HG03558 (cell line): Measurements from ENCODE around the gene OR51G2.
"Not testable (repeated sequence)": the region's sequence is repeated elsewhere in the genome, so short reads cannot be mapped to it uniquely, and the experiment has no call there.

Experiments used
- ATAC-seq: cut with Tn5 transposase; IDR thresholded peaks from one replicate; pipeline ENCODE4 v1.9.1; 2021; ENCODE audit warnings: moderate number of reproducible peaks; ENCODE audit not compliant: unreplicated experiment; ENCODE audit errors: extremely low read depth

The OR51G2 gene, protein sequence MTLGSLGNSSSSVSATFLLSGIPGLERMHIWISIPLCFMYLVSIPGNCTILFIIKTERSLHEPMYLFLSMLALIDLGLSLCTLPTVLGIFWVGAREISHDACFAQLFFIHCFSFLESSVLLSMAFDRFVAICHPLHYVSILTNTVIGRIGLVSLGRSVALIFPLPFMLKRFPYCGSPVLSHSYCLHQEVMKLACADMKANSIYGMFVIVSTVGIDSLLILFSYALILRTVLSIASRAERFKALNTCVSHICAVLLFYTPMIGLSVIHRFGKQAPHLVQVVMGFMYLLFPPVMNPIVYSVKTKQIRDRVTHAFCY

DNA sequence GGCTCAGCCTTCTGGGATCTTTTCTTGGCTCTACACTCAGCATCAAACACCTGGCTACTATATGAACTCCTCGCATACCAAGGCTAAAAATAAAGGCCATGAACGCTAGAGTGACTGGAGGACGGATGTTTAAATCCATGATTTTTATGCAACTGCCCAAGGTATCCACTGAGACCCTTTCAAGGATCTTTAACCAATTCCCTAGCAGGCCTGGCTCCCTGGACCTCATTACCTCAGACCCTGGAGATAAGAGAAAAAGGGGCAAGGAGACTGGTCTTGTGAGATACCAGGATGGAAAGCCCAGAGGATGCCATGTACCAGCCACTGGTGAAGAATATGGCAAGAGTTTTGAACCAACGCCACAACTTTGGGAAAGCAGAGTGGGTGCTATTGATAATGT, at the start of gene OR51G2:
Gene OR51G2, minus strand, starts transcription at position 101 of the 400 bp plus-strand sequence. CDS start 3,687 bp downstream, outside the sequence.
- ATAC-seq: no peak

- no peak for ATAC-seq
Measured at GRCh38 chr11:4962816-4963215, 43.7 kb upstream of the OR51G2 start.

GRCh38 chr11:4960877-4961276, 41.7 kb upstream of the OR51G2 start:
- ATAC-seq: no peak

DNA sequence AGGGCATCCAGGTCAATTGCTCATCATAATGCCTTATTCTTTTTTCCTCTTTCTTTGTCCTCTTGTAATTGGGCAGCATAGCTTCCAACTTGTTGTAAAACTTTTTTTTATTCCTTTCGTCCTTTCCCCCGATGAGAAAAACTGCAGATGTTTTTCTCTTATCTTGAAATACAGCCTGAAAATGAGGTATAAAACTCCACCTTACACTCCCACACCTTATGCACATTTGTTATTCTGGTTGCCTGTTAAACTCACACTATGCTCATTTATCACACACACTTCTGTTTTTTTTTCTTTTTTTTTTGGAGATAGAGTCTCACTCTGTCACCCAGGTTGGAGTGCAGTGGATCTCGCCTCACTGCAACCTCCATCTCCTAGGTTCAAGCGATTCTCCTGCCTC, 38.2 kb upstream of the OR51G2 start:
- no peak for ATAC-seq

DNA sequence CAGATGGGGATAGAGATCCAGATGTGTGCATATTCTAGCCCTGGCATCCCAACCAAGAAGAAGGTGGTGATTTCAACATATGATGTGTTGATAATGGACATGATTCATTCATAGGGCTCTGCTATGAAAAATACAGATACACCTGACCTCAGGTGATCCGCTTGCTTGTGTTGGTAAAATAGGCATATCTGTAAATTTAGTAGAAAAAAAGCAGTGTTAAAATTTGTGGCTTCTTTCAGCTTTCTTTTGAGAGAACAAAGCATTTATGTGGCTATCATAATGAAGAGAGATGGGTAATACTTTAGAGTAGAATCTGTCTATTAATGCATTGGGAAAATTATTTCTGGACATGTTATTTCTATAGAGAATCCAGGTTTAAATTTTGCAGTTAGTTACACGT, 36.5 kb upstream of the OR51G2 start, which contains the start of gene OR51A2:
Gene OR51A2, minus strand, starts transcription at position 101 of the 400 bp plus-strand sequence. Its CDS starts 0 bp downstream, at position 101.
- ATAC-seq: not testable (repeated sequence)

GRCh38 chr11:4947505-4947904, 28.4 kb upstream of the OR51G2 start, which contains the start of gene OR51A4:
TSS of gene OR51A4 (minus strand) at chr11:4947605. CDS start at chr11:4947100, 505 bp downstream.
- no peak for ATAC-seq

DNA sequence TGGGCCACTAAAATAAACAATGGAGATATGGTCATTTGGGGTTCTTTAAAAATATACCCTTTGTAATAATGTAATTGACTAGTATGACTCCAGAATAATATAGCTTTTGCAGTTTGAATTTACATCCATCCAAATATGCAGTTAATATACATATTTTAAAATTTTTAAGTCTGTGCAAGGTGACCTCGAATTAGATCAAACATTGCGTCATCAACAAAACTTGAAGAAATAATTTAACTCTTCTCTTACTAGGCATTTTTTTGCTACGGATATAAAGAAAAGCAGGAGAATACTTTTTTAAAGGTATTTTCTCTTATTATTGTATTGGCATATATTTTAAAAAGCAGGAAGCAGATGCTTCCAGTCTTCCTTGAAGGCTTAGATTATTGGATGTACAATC, 17.6 kb upstream of the OR51G2 start:
- no peak for ATAC-seq

DNA sequence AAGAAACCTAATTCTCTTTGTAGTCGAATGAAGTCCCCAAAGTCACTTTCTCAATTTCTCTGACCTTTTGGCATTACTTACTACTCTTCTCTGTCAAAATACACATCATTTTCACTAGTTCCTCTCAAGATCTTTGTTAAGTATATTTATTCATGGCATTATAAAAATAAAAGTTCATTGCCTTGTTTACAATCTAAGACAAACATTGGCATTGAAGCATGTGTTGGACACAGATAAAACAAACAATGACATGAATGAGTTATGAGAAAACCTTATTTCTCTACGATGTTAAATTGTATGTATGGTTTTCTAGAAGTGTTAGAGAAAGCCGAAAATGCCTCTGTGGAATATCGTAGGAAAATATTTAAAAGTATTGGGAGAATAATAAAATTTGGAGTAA, 13.6 kb upstream of the OR51G2 start:
- ATAC-seq: no peak

GRCh38 chr11:4926608-4927007, 7.5 kb upstream of the OR51G2 start:
- ATAC-seq: no peak

GRCh38 chr11:4924239-4924638, 5.1 kb upstream of the OR51G2 start, which contains the start of gene OR51G1:
TSS of gene OR51G1 (minus strand) at chr11:4924339. CDS start at chr11:4924339, 0 bp downstream.
- ATAC-seq: no peak

- ATAC-seq: no peak
Measured at GRCh38 chr11:4922304-4922703, 3.2 kb upstream of the OR51G2 start.

- no peak for ATAC-seq
Measured at GRCh38 chr11:4921796-4922195, 2.6 kb upstream of the OR51G2 start.

- ATAC-seq: no peak
Measured at GRCh38 chr11:4916581-4916980, 2.6 kb downstream of the OR51G2 start.

DNA sequence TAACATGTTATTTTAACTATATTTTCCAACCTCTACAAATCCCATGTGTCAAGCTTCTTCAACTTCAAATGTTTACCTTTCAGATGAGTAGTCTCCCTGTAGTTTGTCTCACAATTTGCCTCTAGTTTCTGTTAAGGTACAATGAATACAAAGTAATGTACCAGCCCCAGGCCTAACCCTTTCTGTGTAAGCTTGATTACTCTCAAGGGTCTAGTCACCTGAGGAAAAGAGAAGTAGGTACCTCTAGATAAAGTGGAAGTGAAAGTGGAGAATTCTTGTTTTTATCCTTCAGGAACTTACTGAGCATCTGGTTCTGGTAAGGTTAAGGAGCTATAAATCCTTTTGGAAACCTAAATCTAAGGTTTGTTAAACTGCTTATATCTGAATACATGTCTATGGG, 15.7 kb downstream of the OR51G2 start, which contains the start of gene OR51A7:
Gene OR51A7, plus strand, starts transcription at position 300 of the 400 bp plus-strand sequence. CDS start 3,587 bp downstream, outside the sequence.
- ATAC-seq: no peak

- ATAC-seq: no peak
Measured at GRCh38 chr11:4891996-4892640, 27.0 kb downstream of the OR51G2 start.

DNA sequence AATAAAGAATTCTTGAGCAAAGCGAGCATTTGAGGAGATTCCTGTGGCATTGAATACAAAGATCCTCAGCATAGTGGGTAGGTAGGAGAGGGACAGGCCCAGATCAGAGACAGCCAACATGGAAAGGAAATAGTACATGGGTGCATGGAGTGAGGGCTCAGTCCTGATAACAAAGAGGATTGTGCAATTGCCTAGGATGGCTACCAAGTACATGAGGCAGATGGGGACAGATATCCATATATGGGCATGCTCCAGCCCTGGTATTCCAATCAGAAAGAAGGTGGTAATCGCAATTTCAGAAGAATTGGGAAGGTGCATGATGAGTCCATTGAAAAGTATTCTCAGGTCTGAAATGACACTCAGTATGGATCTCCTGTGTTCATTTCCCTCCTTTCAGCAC, 28.9 kb downstream of the OR51G2 start:
- no peak for ATAC-seq

- no peak for ATAC-seq
Measured at GRCh38 chr11:4887591-4887990, 31.6 kb downstream of the OR51G2 start.

DNA sequence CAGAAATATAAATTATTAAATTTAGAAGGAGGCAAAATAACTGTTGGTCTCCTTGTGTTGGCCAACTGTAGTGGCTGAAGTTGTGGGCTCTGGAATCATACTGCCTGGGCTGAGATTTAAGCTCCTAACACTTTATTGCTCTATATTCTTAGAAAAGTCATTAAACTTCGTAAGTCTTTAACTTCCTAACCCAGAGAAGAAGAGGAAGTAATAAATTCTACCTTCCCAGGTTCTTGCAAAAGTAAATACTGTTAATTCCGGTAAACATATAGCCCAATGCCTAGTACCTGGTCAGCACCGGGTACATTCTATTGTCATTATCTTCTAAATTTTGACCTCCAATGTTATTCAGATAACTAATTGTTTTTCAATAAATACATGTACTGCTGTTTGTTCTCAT, 33.0 kb downstream of the OR51G2 start:
- ATAC-seq: no peak

- no peak for ATAC-seq
Measured at GRCh38 chr11:4884361-4884760, 34.8 kb downstream of the OR51G2 start.

GRCh38 chr11:4882543-4882942, 36.6 kb downstream of the OR51G2 start:
- no peak for ATAC-seq

DNA sequence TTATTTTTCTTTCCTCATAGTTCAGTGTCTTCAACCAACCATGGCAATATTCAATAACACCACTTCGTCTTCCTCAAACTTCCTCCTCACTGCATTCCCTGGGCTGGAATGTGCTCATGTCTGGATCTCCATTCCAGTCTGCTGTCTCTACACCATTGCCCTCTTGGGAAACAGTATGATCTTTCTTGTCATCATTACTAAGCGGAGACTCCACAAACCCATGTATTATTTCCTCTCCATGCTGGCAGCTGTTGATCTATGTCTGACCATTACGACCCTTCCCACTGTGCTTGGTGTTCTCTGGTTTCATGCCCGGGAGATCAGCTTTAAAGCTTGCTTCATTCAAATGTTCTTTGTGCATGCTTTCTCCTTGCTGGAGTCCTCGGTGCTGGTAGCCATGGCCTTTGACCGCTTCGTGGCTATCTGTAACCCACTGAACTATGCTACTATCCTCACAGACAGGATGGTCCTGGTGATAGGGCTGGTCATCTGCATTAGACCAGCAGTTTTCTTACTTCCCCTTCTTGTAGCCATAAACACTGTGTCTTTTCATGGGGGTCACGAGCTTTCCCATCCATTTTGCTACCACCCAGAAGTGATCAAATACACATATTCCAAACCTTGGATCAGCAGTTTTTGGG, 37.2 kb downstream of the OR51G2 start, which contains the start of gene OR51T1:
Gene OR51T1, plus strand, starts transcription at position 41 of the 641 bp plus-strand sequence. Its CDS starts 0 bp downstream, at position 41.
- ATAC-seq: no peak
